Stimulated activated CD8-positive, alpha-beta memory T cell treated with anti-CD3 and anti-CD28 coated beads, Interleukin-12 subunit alpha, Interleukin-12 subunit beta, amount 100 ng/mL, for 4 hours (primary cell): ENCODE measurements around the gene WDR41.

ENCODE experiments used
- DNase-seq: peaks from one replicate; pipeline ENCODE4 v3.0.0-alpha.2; 2020; ENCODE audit warnings: low read depth

The WDR41 gene

GRCh38 chr5:77444356-77444755, 47.8 kb downstream of the WDR41 start:
- DNase-seq, result no peak

- DNase-seq, result no peak
Observed at GRCh38 chr5:77443670-77444069, 48.4 kb downstream of the WDR41 start.

GRCh38 chr5:77438071-77438470, 54.0 kb downstream of the WDR41 start:
- DNase-seq, result no peak

GRCh38 chr5:77437194-77437593, 54.9 kb downstream of the WDR41 start:
- no peak for DNase-seq

GRCh38 chr5:77431719-77432118, 60.4 kb downstream of the WDR41 start:
- no peak for DNase-seq

GRCh38 chr5:77431286-77431685, 60.8 kb downstream of the WDR41 start:
- DNase-seq, result no peak

- no peak for DNase-seq
Observed at GRCh38 chr5:77430726-77431125, 61.4 kb downstream of the WDR41 start.

- no peak for DNase-seq
Observed at GRCh38 chr5:77428526-77428925, 63.6 kb downstream of the WDR41 start.

- DNase-seq, result no peak
Observed at GRCh38 chr5:77427998-77428397, 64.1 kb downstream of the WDR41 start.

GRCh38 chr5:77426670-77427069, 65.4 kb downstream of the WDR41 start:
- DNase-seq, result no peak

- DNase-seq, result no peak
Observed at GRCh38 chr5:77425998-77426659, 66.0 kb downstream of the WDR41 start.

- no peak for DNase-seq
Observed at GRCh38 chr5:77425420-77425819, 66.7 kb downstream of the WDR41 start.

GRCh38 chr5:77424921-77425320, 67.2 kb downstream of the WDR41 start:
- DNase-seq, result no peak

- no peak for DNase-seq
Observed at GRCh38 chr5:77423022-77423750, 68.9 kb downstream of the WDR41 start.

- no peak for DNase-seq
Observed at GRCh38 chr5:77420940-77421339, 71.2 kb downstream of the WDR41 start.

- no peak for DNase-seq
Observed at GRCh38 chr5:77419644-77420582, 72.2 kb downstream of the WDR41 start.

GRCh38 chr5:77418601-77419581, 73.2 kb downstream of the WDR41 start:
- no peak for DNase-seq

GRCh38 chr5:77418162-77418561, 74.0 kb downstream of the WDR41 start:
- DNase-seq, result no peak

GRCh38 chr5:77413049-77413448, 79.1 kb downstream of the WDR41 start:
- no peak for DNase-seq

- DNase-seq, result no peak
Observed at GRCh38 chr5:77409870-77410621, 82.1 kb downstream of the WDR41 start.

GRCh38 chr5:77407152-77407551, 85.0 kb downstream of the WDR41 start:
- DNase-seq, result no peak
